SK-N-SH (cell line): ENCODE data around the gene ZNF774.

Experiments
- CHD2 ChIP-seq: fragments of 150-350 bp; IDR thresholded peaks from 2 replicates; pipeline ENCODE4 v1.6.1; 2018; ENCODE audit warnings: low read length; ENCODE audit not compliant: partially characterized antibody
- CTCF ChIP-seq: fragments of 200-600 bp; sonication (generic); IDR thresholded peaks from 2 replicates; pipeline ENCODE4 v1.6.1; 2017; ENCODE audit warnings: antibody characterized with exemption, mild to moderate bottlenecking, moderate library complexity
- EP300 ChIP-seq, 2 experiments: IDR thresholded peaks; 2 replicates each; pipeline versions ENCODE4 v1.4.0 to v1.6.1; 2012; ENCODE audit warnings: borderline replicate concordance in 1 of 2, low read depth in 1 of 2, low read length in 1 of 2
- EZH2phosphoT487 ChIP-seq: fragments of 200-600 bp; sonication (generic); IDR thresholded peaks from 2 replicates; pipeline ENCODE4 v1.6.1; 2017; ENCODE audit warnings: low read depth, mixed run types, mild to moderate bottlenecking, antibody characterized with exemption, moderate library complexity, borderline replicate concordance
- FOXM1 ChIP-seq: IDR thresholded peaks from 2 replicates; pipeline ENCODE4 v1.4.0; 2012; ENCODE audit warnings: low read depth, mild to moderate bottlenecking
- GABPA ChIP-seq: IDR thresholded peaks from 2 replicates; pipeline ENCODE4 v1.4.0; 2012; ENCODE audit warnings: low read depth, mild to moderate bottlenecking
- NRF1 ChIP-seq: IDR thresholded peaks from 2 replicates; pipeline ENCODE4 v1.6.1; 2012; ENCODE audit warnings: low read depth, mild to moderate bottlenecking, low read length
- POLR2AphosphoS5 ChIP-seq: IDR thresholded peaks from 2 replicates; pipeline ENCODE4 v1.6.1; 2012; ENCODE audit warnings: low read depth, low read length
- RCOR1 ChIP-seq: fragments of 150-350 bp; IDR thresholded peaks from 2 replicates; pipeline ENCODE4 v1.6.1; 2017; ENCODE audit warnings: antibody characterized with exemption, low read length
- TAF1 ChIP-seq: IDR thresholded peaks from 2 replicates; pipeline ENCODE4 v1.6.1; 2012; ENCODE audit warnings: low read depth, mild to moderate bottlenecking, low read length, moderate library complexity, borderline replicate concordance
- TCF12 ChIP-seq: IDR thresholded peaks from 2 replicates; pipeline ENCODE4 v1.4.0; 2012
- TF ChIP-seq, protein P1 (sequence below): IDR thresholded peaks from 2 replicates; pipeline ENCODE4 v1.4.0; 2012; ENCODE audit warnings: low read depth, borderline replicate concordance
- TF ChIP-seq, protein P2 (sequence below): IDR thresholded peaks from 2 replicates; pipeline ENCODE4 v1.6.1; 2012; ENCODE audit warnings: mild to moderate bottlenecking, low read depth, low read length, moderate library complexity

- TF ChIP-seq CTCF (no peak), GABPA (peak; percentile 82), TAF1 (no peak), POLR2AphosphoS5 (no peak), CHD2 (peak; percentile 93), TCF12 (no peak), NRF1 (no peak), EZH2phosphoT487 (no peak), RCOR1 (no peak), EP300 (IDR thresholded peaks at IDR 0.05; ENCODE audit: borderline replicate concordance in 1 of 2, low read depth in 1 of 2, low read length in 1 of 2) (no peak), FOXM1 (no peak)
- TF ChIP-seq, protein P1, sequence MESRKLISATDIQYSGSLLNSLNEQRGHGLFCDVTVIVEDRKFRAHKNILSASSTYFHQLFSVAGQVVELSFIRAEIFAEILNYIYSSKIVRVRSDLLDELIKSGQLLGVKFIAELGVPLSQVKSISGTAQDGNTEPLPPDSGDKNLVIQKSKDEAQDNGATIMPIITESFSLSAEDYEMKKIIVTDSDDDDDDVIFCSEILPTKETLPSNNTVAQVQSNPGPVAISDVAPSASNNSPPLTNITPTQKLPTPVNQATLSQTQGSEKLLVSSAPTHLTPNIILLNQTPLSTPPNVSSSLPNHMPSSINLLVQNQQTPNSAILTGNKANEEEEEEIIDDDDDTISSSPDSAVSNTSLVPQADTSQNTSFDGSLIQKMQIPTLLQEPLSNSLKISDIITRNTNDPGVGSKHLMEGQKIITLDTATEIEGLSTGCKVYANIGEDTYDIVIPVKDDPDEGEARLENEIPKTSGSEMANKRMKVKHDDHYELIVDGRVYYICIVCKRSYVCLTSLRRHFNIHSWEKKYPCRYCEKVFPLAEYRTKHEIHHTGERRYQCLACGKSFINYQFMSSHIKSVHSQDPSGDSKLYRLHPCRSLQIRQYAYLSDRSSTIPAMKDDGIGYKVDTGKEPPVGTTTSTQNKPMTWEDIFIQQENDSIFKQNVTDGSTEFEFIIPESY = no peak
- TF ChIP-seq, protein P2, sequence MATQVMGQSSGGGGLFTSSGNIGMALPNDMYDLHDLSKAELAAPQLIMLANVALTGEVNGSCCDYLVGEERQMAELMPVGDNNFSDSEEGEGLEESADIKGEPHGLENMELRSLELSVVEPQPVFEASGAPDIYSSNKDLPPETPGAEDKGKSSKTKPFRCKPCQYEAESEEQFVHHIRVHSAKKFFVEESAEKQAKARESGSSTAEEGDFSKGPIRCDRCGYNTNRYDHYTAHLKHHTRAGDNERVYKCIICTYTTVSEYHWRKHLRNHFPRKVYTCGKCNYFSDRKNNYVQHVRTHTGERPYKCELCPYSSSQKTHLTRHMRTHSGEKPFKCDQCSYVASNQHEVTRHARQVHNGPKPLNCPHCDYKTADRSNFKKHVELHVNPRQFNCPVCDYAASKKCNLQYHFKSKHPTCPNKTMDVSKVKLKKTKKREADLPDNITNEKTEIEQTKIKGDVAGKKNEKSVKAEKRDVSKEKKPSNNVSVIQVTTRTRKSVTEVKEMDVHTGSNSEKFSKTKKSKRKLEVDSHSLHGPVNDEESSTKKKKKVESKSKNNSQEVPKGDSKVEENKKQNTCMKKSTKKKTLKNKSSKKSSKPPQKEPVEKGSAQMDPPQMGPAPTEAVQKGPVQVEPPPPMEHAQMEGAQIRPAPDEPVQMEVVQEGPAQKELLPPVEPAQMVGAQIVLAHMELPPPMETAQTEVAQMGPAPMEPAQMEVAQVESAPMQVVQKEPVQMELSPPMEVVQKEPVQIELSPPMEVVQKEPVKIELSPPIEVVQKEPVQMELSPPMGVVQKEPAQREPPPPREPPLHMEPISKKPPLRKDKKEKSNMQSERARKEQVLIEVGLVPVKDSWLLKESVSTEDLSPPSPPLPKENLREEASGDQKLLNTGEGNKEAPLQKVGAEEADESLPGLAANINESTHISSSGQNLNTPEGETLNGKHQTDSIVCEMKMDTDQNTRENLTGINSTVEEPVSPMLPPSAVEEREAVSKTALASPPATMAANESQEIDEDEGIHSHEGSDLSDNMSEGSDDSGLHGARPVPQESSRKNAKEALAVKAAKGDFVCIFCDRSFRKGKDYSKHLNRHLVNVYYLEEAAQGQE = no peak
Measured at GRCh38 chr15:90352107-90352893, at the start of gene ZNF774.
